Suprapubic skin (tissue), 4 donors: Measurements from ENCODE around the gene TSPOAP1. TPM values are rescaled to one million over a fixed set of nuclear protein-coding genes. Genes with fewer than 3 reads are reported as not detected.

Source experiments
- DNase-seq, 2 donors: peaks; one replicate each; pipeline ENCODE4 v3.0.0-alpha.2; 2019; ENCODE audit warnings: low spot score in 2 of 2
- H3K27ac ChIP-seq: fragments of 200-600 bp; sonication (generic); one replicate; pipeline ENCODE4 v1.5.1; 2019
- H3K27me3 ChIP-seq: fragments of 200-600 bp; sonication (generic); one replicate; pipeline ENCODE4 v1.5.1; 2019
- H3K36me3 ChIP-seq: fragments of 200-600 bp; sonication (generic); one replicate; pipeline ENCODE4 v1.5.1; 2019
- H3K4me1 ChIP-seq: fragments of 200-600 bp; sonication (generic); one replicate; pipeline ENCODE4 v1.5.1; 2019
- H3K4me3 ChIP-seq: fragments of 200-600 bp; sonication (generic); one replicate; pipeline ENCODE4 v1.5.1; 2019; ENCODE audit warnings: mild to moderate bottlenecking
- H3K9me3 ChIP-seq: fragments of 200-600 bp; sonication (generic); one replicate; pipeline ENCODE4 v1.5.1; 2019
- EP300 ChIP-seq: sonication (generic); formaldehyde crosslinking; IDR thresholded peaks from one replicate; pipeline ENCODE4 v1.6.1; 2017; ENCODE audit warnings: antibody characterized with exemption
- POLR2A ChIP-seq, 2 donors: fragments of 450-650 bp; IDR thresholded peaks; one replicate each; pipeline ENCODE4 v1.6.1; 2017; ENCODE audit warnings: antibody characterized with exemption in 2 of 2, mild to moderate bottlenecking in 2 of 2, moderate library complexity in 2 of 2
- POLR2AphosphoS5 ChIP-seq, 3 donors: sonication (generic); formaldehyde crosslinking; IDR thresholded peaks; one replicate each; pipeline ENCODE4 v1.6.1; 2017; ENCODE audit warnings: antibody characterized with exemption in 3 of 3
- WGBS: methylation state at CpG from one replicate; pipeline ENCODE4 v1.1.5; 2018; 5-methylcytosine and 5-hydroxymethylcytosine counted together
- total RNA-seq, 4 donors: library from RNA; depleted of rRNA; stranded (reverse); fragments of >200 nt; gene quantifications; one replicate each; pipeline ENCODE4 v1.1.0, GENCODE V29; 2016
- TF ChIP-seq, protein P1 (sequence below), 2 donors: fragments of 200-600 bp in 1 of 2; fragments of 450-650 bp in 1 of 2; sonication (generic) in 1 of 2; IDR thresholded peaks; one replicate each; pipeline ENCODE4 v1.5.1; 2016 to 2019; ENCODE audit warnings: antibody characterized with exemption in 2 of 2, mild to moderate bottlenecking in 1 of 2, moderate library complexity in 1 of 2

TSPOAP1 gene
- total RNA-seq, 4 donors from 2014 or later, result 6.8 to 26.9 (median 12.4) TPM

DNA sequence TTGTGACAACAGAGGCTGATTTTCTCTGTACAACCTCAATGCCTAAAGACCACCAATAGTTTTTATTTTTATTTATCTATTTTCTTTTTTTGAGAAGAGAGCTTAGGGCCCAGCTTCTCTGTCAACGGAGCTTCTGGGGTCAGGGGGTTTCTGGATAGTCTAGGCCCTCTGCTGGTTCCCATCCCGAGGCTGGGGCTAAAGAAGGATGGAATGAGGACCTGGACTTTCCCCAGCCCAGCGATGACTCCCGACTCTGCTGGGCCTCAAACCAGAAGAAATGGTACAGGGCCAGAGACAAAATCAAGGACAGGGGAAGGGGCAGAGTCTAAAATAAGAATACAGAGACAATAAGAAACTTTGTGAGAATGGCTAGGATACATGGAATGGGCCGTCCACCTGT lies 5.7 kb upstream of the TSPOAP1 start:
- Histone ChIP-seq H3K9me3 (no peaks in the 10 kb centered on the region), H3K36me3 (no peaks in the 10 kb centered on the region), H3K4me3 (no peak overlapping the region), H3K27me3 (no peaks in the 10 kb centered on the region), H3K27ac (no peak overlapping the region), H3K4me1 (peaks cover 53% of the 10 kb centered on the region)
- WGBS, result 69% methylated on average over 5 of the region's 5 CpGs
- no peak for DNase-seq
- TF ChIP-seq EP300, result no peak
- TF ChIP-seq, protein P1, sequence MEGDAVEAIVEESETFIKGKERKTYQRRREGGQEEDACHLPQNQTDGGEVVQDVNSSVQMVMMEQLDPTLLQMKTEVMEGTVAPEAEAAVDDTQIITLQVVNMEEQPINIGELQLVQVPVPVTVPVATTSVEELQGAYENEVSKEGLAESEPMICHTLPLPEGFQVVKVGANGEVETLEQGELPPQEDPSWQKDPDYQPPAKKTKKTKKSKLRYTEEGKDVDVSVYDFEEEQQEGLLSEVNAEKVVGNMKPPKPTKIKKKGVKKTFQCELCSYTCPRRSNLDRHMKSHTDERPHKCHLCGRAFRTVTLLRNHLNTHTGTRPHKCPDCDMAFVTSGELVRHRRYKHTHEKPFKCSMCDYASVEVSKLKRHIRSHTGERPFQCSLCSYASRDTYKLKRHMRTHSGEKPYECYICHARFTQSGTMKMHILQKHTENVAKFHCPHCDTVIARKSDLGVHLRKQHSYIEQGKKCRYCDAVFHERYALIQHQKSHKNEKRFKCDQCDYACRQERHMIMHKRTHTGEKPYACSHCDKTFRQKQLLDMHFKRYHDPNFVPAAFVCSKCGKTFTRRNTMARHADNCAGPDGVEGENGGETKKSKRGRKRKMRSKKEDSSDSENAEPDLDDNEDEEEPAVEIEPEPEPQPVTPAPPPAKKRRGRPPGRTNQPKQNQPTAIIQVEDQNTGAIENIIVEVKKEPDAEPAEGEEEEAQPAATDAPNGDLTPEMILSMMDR (IDR thresholded peaks at IDR 0.05), result no peak

DNA sequence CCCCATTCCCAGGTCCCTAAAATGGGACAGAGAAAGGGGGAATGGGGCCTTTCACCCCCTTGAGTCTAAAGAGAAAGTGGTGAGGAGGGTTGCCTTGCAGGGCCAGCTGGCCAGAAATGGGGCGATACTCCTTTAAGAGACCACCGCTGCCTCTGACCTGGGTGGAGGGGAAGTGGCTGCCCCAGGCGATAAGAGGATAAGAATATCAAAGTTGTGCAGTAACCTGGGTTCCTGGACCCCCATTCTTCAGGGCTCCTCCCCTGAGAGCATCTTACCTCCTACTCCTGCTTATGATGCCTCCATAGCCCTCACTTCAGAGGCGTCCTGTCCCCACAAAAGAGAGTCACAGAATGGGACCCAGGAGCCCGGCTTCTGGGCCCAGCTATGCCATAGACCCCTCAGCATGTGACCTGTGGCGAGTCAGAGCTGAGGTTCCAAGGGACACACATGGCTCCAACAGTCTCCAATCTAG lies 5.2 kb upstream of the TSPOAP1 start:
- DNase-seq, result no peak
- H3K27ac ChIP-seq, result no peak overlapping the region
- H3K27me3 ChIP-seq, result no peaks in the 10 kb centered on the region
- 59% methylated on average over 6 of the region's 6 CpGs for WGBS
- H3K9me3 ChIP-seq, result no peaks in the 10 kb centered on the region
- no peaks in the 10 kb centered on the region for H3K36me3 ChIP-seq
- H3K4me1 ChIP-seq, result peaks cover 48% of the 10 kb centered on the region
- TF ChIP-seq, protein P1 (IDR thresholded peaks at IDR 0.05), result no peak
- TF ChIP-seq POLR2A (IDR thresholded peaks at IDR 0.05) (no peak), EP300 (no peak)
- H3K4me3 ChIP-seq, result no peak overlapping the region

DNA sequence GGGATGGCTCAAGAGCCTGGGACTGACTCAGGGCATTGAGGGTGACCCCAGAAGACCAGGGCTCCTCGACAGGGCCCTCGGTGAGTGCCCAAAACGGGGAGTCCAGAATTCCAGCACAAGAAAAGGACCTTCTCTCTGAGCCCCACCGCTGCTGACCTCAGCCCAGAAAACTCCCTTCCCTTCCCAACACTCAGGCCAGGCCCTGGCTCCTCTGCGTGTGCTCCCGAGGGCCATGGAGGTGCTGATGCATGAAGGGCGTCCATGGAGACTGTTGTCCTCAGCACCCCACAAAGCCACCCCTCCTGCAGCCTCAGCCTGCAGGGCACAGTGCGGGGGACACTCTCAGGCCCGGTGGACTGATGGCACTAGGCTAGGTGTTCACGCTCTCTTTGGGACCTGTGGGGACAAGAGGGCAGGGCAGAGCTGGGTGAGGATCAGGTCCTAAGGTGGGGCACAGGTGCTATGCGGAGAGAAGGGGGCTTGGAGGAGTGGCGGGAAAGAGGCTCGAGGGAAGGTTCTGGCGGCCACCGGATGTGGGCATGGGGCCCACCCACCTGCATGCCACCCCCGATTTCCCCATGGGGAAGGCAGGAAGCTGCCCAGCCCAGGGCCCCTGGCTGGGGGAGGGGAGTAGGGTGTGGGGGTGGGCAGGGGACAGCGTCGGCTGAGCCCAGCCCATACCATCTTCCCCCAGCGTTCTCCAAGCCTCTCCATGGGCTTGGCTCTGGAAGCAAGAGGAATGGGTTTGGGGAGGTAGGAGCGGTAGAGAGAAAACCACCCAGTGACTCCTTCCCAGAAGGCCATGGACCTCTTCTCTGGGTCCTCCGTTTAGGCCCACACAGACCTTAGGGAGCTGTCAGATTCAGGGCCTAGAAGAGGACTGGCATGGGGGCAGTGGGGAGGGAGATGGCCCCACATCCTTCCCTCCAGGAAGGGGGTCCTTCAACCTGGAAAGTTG lies 4.5 kb upstream of the TSPOAP1 start:
- no peak for DNase-seq
- Histone ChIP-seq H3K4me3 (peak overlapping the region; percentile 48), H3K9me3 (no peaks in the 10 kb centered on the region), H3K36me3 (no peaks in the 10 kb centered on the region), H3K27me3 (peaks cover under 1% of the 10 kb centered on the region), H3K27ac (no peak overlapping the region), H3K4me1 (peaks cover 41% of the 10 kb centered on the region)
- TF ChIP-seq, protein P1 (IDR thresholded peaks at IDR 0.05), result no peak
- TF ChIP-seq POLR2A (IDR thresholded peaks at IDR 0.05), result no peak
- 66% methylated on average over 19 of the region's 21 CpGs for WGBS

DNA sequence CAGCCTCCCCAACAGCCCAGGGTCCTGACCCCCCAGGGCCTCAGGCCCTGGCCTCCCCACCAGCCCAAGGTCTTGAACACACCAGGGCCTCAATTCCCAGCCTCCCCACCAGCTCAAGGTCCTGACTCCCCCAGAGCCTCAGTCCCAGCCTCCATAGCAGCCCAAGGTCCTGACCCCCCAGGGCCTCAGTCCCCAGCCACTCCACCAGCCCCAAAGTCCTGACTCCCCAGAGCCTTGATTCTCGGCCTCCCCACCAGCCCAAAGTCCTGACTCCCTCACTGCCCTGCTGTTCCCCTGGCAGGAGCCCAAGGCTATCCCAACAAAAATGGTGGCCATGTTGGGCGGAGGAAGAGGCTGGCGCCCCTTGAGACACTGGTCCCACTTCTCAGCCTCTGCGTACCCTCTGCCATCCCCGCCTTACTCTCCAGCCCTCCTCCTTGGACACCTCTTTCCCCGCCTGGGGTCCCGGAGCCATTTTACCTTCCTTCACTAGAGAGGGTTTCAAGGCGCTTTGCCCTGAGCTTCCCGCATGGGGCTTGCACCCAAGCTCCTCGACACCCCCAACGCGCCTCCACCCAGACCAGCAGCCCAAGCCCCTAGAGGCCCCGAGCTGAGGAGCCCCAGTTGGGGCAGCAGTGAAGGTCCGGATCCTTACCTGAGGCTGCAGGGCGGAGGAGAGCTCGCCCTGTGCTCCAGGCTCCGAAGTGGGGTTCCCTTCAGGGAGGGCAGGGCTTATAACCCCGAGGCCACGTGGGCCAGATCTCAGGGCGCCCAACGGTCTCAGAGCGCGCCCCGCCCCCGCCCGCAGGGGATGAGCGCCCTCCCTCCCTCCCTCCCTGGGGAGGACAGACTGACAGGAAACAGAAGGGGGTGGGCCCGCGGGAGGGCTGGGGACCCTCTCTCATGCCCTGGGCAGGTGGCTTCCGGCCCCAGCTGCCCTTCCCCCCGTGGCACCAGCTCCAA lies 3.5 kb upstream of the TSPOAP1 start:
- H3K9me3 ChIP-seq, result no peaks in the 10 kb centered on the region
- no peak for DNase-seq
- H3K4me1 ChIP-seq, result peaks cover 32% of the 10 kb centered on the region
- H3K27me3 ChIP-seq, result peaks cover 6% of the 10 kb centered on the region
- H3K36me3 ChIP-seq, result no peaks in the 10 kb centered on the region
- H3K4me3 ChIP-seq, result peak overlapping the region; percentile 48
- peak overlapping the region; percentile 61 for H3K27ac ChIP-seq
- TF ChIP-seq POLR2AphosphoS5 (IDR thresholded peaks at IDR 0.05) (peak in 2 of 3 donors; percentile 29 to 39), EP300 (no peak), POLR2A (IDR thresholded peaks at IDR 0.05) (peak; percentile 61 to 88)
- TF ChIP-seq, protein P1 (IDR thresholded peaks at IDR 0.05), result no peak
- WGBS, result 92% methylated on average over 11 of the region's 31 CpGs
